ENCODE data around the gene MS4A10. TPM values are rescaled to one million over a fixed set of nuclear protein-coding genes. Genes with fewer than 3 reads are reported as not detected.

The MS4A10 gene
- total and polyA plus RNA-seq, 9 of the 15 experiments (the other 6 are each of a cell fraction or from before 2014, with no cell fraction given) = not detected

DNA sequence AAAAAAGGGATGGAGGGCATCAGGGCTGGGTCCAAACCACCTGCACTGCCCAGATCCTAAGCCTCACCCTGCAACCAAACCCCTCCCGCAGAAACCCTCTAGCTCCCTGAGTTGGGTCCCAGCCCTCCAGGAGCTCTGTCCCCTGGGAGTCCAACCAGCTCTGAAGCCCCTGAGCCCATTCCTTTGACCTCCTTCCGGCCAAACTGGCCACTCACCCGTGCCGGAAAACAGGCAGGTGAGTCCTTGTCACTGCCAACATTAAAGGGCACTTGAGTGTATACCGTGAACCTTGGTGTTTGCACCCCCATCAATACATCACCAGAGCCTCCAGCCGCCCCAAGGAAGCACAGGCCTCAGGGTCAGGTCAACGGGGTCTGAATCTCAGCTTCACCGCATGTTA is 16.9 kb upstream of the MS4A10 start (continued):
- no peak for TF ChIP-seq RERE (CRISPR knock-in tag; IDR thresholded peaks at IDR 0.05; ENCODE audit: borderline replicate concordance)
- TF ChIP-seq PRDM10 (IDR thresholded peaks at IDR 0.05; ENCODE audit: partially characterized antibody) = no peak
